Lower leg skin (tissue), 3 donors: ENCODE data around the gene DTWD2.

Source experiments
- POLR2A ChIP-seq, 2 donors: fragments of 450-650 bp; IDR thresholded peaks; one replicate each; pipeline ENCODE4 v1.6.1; 2016 to 2017; ENCODE audit warnings: antibody characterized with exemption in 2 of 2, mild to moderate bottlenecking in 1 of 2, moderate library complexity in 1 of 2
- TF ChIP-seq, protein P1 (sequence below), 3 donors: fragments of 450-650 bp; IDR thresholded peaks; one replicate each; pipeline ENCODE4 v1.5.1; 2016; ENCODE audit warnings: antibody characterized with exemption in 3 of 3, mild to moderate bottlenecking in 3 of 3, moderate library complexity in 2 of 3

- TF ChIP-seq, protein P1, sequence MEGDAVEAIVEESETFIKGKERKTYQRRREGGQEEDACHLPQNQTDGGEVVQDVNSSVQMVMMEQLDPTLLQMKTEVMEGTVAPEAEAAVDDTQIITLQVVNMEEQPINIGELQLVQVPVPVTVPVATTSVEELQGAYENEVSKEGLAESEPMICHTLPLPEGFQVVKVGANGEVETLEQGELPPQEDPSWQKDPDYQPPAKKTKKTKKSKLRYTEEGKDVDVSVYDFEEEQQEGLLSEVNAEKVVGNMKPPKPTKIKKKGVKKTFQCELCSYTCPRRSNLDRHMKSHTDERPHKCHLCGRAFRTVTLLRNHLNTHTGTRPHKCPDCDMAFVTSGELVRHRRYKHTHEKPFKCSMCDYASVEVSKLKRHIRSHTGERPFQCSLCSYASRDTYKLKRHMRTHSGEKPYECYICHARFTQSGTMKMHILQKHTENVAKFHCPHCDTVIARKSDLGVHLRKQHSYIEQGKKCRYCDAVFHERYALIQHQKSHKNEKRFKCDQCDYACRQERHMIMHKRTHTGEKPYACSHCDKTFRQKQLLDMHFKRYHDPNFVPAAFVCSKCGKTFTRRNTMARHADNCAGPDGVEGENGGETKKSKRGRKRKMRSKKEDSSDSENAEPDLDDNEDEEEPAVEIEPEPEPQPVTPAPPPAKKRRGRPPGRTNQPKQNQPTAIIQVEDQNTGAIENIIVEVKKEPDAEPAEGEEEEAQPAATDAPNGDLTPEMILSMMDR (IDR thresholded peaks at IDR 0.05) = no peak
- no peak for TF ChIP-seq POLR2A (IDR thresholded peaks at IDR 0.05)
These were observed 83.2 kb downstream of the DTWD2 start for GRCh38 chr5:118905196-118905595.
